Pancreas (tissue), 10 donors: ENCODE results near the gene GADL1. TPM values are rescaled to one million over a fixed set of nuclear protein-coding genes. Genes with fewer than 3 reads are reported as not detected.
A peak's percentile ranks its signal among the peaks of the same experiment; 100 is the strongest.

Source experiments
- ATAC-seq, 4 donors: fragments of 200-7000 bp; cut with Tn5 transposase; one replicate each; pipeline versions ENCODE4 v1.8.0 to v1.9.1; 2020; ENCODE audit warnings: mild to moderate bottlenecking in 4 of 4, moderate library complexity in 4 of 4
- DNase-seq, 6 donors: peaks; one replicate each; pipeline ENCODE4 v3.0.0-alpha.2; 2020
- FAIRE-seq: peaks from 2 replicates; lab custom pipeline; 2012; peaks lifted over from hg19 to GRCh38; lab: Jason Lieb, UNC
- H3K27ac ChIP-seq, 4 donors: fragments of 200-600 bp; sonication (generic); 1 replicate in 3 of 4; 2 replicates in 1 of 4; pipeline versions ENCODE4 v1.5.0 to v1.8.0; 2020
- H3K27me3 ChIP-seq, 4 donors: fragments of 200-600 bp; one replicate each; pipeline ENCODE4 v1.8.0; 2021
- H3K36me3 ChIP-seq, 3 donors: fragments of 200-600 bp; sonication (generic) in 1 of 3; one replicate each; pipeline versions ENCODE4 v1.5.0 to v1.8.0; 2020 to 2021
- H3K4me1 ChIP-seq, 3 donors: fragments of 200-600 bp; one replicate each; pipeline ENCODE4 v1.8.0; 2021
- H3K4me3 ChIP-seq, 4 donors: fragments of 200-600 bp; sonication (generic) in 2 of 4; one replicate each; pipeline versions ENCODE4 v1.5.0 to v1.8.0; 2020 to 2021
- H3K9me3 ChIP-seq, 4 donors: fragments of 200-600 bp; one replicate each; pipeline ENCODE4 v1.8.0; 2021
- CTCF ChIP-seq, 4 donors: fragments of 200-600 bp; sonication (generic) in 3 of 4; IDR thresholded peaks; one replicate each; pipeline versions ENCODE4 v1.5.0 to v1.8.0; 2021; ENCODE audit warnings: antibody characterized with exemption in 4 of 4
- WGBS, 2 donors: extraction: QIAGEN DNeasy Blood & Tissue Kit; methylation state at CpG; one replicate each; pipeline ENCODE4 v1.1.7; 2013; 5-methylcytosine and 5-hydroxymethylcytosine counted together
- intact Hi-C, 3 donors: fragments of 100-400 bp; cut with DNase I; formaldehyde crosslinking; loops; one replicate each; pipeline versions ENCODE4 v1.11.1 to v1.14.2; 2022
- polyA plus RNA-seq, 2 donors: library from polyadenylated mRNA; stranded (reverse); fragments of 200-250 nt; gene quantifications; one replicate each; pipeline ENCODE4 v1.2.3, GENCODE V29; 2013
- total RNA-seq, 6 donors: library from RNA; stranded (reverse); fragmentation: NEBNext Ultra II Directional in 4 of 6; extraction: Animal tissue kit (Norgen Biotek cat#: 25700) in 4 of 6; gene quantifications; one replicate each; pipeline versions ENCODE4 v1.2.1 to v1.2.4, GENCODE V29; 2021 to 2023
- donor health status: healthy with polysubstance abuse.
- donor health status: DM: no; HTN: no; CAD: no; lungs with moderate emphysema.
- donor health status: DM: no; HTN: no; CAD: no.
- donor health status: control.
- donor health status: control.
- donor health status: Bipolar disorder and iron deficiency.
- donor health status: DM: yes; HTN: yes; CAD: no.
- donor health status: DM: no; HTN: no; CAD: no.
- donor health status: DM: no; HTN: no; CAD: no.
- donor health status: DM: yes; HTN: yes; CAD: no.

GADL1 gene
- total and polyA plus RNA-seq, 8 donors: 0.07 TPM; not detected in 7

GRCh38 chr3:30680789-30681648, 213.4 kb downstream of the GADL1 start:
- TF ChIP-seq CTCF (IDR thresholded peaks at IDR 0.05): no peak
- H3K27me3 ChIP-seq: no peaks in the 10 kb centered on the region
- intact Hi-C loops: no loop called here
- FAIRE-seq (no peak), DNase-seq (no peak), ATAC-seq (peak in 3 of 4 donors; percentile 14 to 52 (median 41))
- WGBS, 2 donors: 79 to 83% methylated on average over 18 of the region's 18 CpGs
- H3K4me1 ChIP-seq: peaks cover 0 to 4% (median under 1%) of the 10 kb centered on the region in 3 donors
- H3K4me3 ChIP-seq: no peak overlapping the region
- no peak overlapping the region for H3K27ac ChIP-seq
- H3K9me3 ChIP-seq: no peaks in the 10 kb centered on the region
- H3K36me3 ChIP-seq: peaks cover 0 to 18% (median 0%) of the 10 kb centered on the region in 3 donors

GRCh38 chr3:30679045-30679444, 215.4 kb downstream of the GADL1 start:
- Histone ChIP-seq H3K9me3 (no peaks in the 10 kb centered on the region), H3K4me3 (no peak overlapping the region), H3K36me3 (peaks cover 0 to 34% (median 0%) of the 10 kb centered on the region in 3 donors), H3K27ac (no peak overlapping the region), H3K27me3 (no peaks in the 10 kb centered on the region), H3K4me1 (peaks cover 0 to 4% (median 0%) of the 10 kb centered on the region in 3 donors)
- FAIRE-seq (no peak), DNase-seq (no peak), ATAC-seq (no peak)
- TF ChIP-seq CTCF (IDR thresholded peaks at IDR 0.05): no peak
- intact Hi-C loops: no loop called here

- FAIRE-seq (no peak), DNase-seq (no peak), ATAC-seq (no peak)
- Histone ChIP-seq H3K9me3 (no peaks in the 10 kb centered on the region), H3K4me1 (peaks cover 0 to 4% (median 0%) of the 10 kb centered on the region in 3 donors), H3K27ac (no peak overlapping the region), H3K4me3 (no peak overlapping the region), H3K36me3 (peaks cover 0 to 47% (median 2%) of the 10 kb centered on the region in 3 donors), H3K27me3 (no peaks in the 10 kb centered on the region)
- intact Hi-C loops: no loop called here
- WGBS, 2 donors: 89 to 91% methylated on average over 8 of the region's 8 CpGs
- TF ChIP-seq CTCF (IDR thresholded peaks at IDR 0.05): no peak
These were observed 217.1 kb downstream of the GADL1 start for GRCh38 chr3:30677347-30677685.

- intact Hi-C loops: no loop called here
- no peak for FAIRE-seq
- ATAC-seq: no peak
- Histone ChIP-seq H3K36me3 (peaks cover 0 to 52% (median 9%) of the 10 kb centered on the region in 3 donors), H3K4me1 (peaks cover 0 to 4% (median 0%) of the 10 kb centered on the region in 3 donors), H3K27ac (no peak overlapping the region), H3K4me3 (no peak overlapping the region), H3K9me3 (no peaks in the 10 kb centered on the region), H3K27me3 (no peaks in the 10 kb centered on the region)
- no peak for TF ChIP-seq CTCF (IDR thresholded peaks at IDR 0.05)
- 91 to 92% methylated on average over 4 of the region's 4 CpGs for WGBS, 2 donors
- DNase-seq: no peak
These were observed 217.8 kb downstream of the GADL1 start for GRCh38 chr3:30676424-30677346.
